Gastrocnemius medialis (tissue), 4 donors: ENCODE data around the gene PEMT. TPM values are rescaled to one million over a fixed set of nuclear protein-coding genes. Genes with fewer than 3 reads are reported as not detected.

Source experiments
- ATAC-seq, 2 donors: fragments of 150-250 bp; one replicate each; pipeline ENCODE4 v1.9.1; 2016
- DNase-seq, 2 donors: peaks; one replicate each; pipeline ENCODE4 v3.0.0-alpha.2; 2019
- H3K27ac ChIP-seq, 4 donors: fragments of 200-600 bp; sonication (generic); 1 replicate in 1 of 4; 2 replicates in 3 of 4; pipeline ENCODE4 v1.5.1; 2016 to 2018; ENCODE audit warnings: mild to moderate bottlenecking in 2 of 4, moderate library complexity in 1 of 4
- H3K27me3 ChIP-seq, 3 donors: fragments of 200-600 bp; sonication (generic) in 2 of 3; 1 replicate in 1 of 3; 2 replicates in 2 of 3; pipeline versions ENCODE4 v1.5.1 to v1.6.0; 2016 to 2019; ENCODE audit warnings: mild to moderate bottlenecking in 1 of 3, moderate library complexity in 1 of 3
- H3K36me3 ChIP-seq, 2 donors: fragments of 200-600 bp; sonication (generic) in 1 of 2; one replicate each; pipeline ENCODE4 v1.5.1; 2017 to 2018
- H3K4me1 ChIP-seq, 2 donors: fragments of 200-600 bp; sonication (generic) in 1 of 2; one replicate each; pipeline ENCODE4 v1.5.1; 2016 to 2017; ENCODE audit warnings: mild to moderate bottlenecking in 2 of 2
- H3K4me3 ChIP-seq, 4 donors: fragments of 200-600 bp; sonication (generic) in 3 of 4; 1 replicate in 1 of 4; 2 replicates in 3 of 4; pipeline ENCODE4 v1.5.1; 2016 to 2019; ENCODE audit warnings: mild to moderate bottlenecking in 2 of 4
- H3K9me3 ChIP-seq, 3 donors: fragments of 200-600 bp; sonication (generic) in 2 of 3; 1 replicate in 1 of 3; 2 replicates in 2 of 3; pipeline ENCODE4 v1.5.1; 2016 to 2019
- CTCF ChIP-seq, 5 experiments: fragments of 450-650 bp in 3 of 5; fragments of 200-600 bp in 2 of 5; sonication (generic) in 2 of 5; IDR thresholded peaks in 4 of 5; conservative IDR thresholded peaks in 1 of 5; 1 replicate in 4 of 5; 2 replicates in 1 of 5; pipeline ENCODE4 v1.5.1; 2016 to 2019; ENCODE audit warnings: antibody characterized with exemption in 5 of 5, mild to moderate bottlenecking in 3 of 5, moderate library complexity in 3 of 5
- POLR2A ChIP-seq, 2 donors: fragments of 450-650 bp; IDR thresholded peaks; one replicate each; pipeline ENCODE4 v1.6.1; 2017; ENCODE audit warnings: antibody characterized with exemption in 2 of 2, mild to moderate bottlenecking in 2 of 2, moderate library complexity in 2 of 2
- in situ Hi-C, 4 donors: fragments of 200-750 bp; cut with MboI; loops; one replicate each; pipeline versions ENCODE4 v1.15.0 to v1.8.0; 2017; ENCODE audit warnings: low sequenced_read_pairs in 4 of 4
- intact Hi-C: fragments of 100-400 bp; cut with DNase I; formaldehyde crosslinking; loops from one replicate; pipeline ENCODE4 v1.15.1; 2023; ENCODE audit warnings: low total_unique reads
- total RNA-seq, 4 donors: library from RNA; depleted of rRNA; stranded (reverse); fragments of >200 nt; gene quantifications; one replicate each; pipeline versions ENCODE4 v1.1.0 to v1.2.3, GENCODE V29; 2016

PEMT gene
- total RNA-seq, 4 donors from 2014 or later = 32.8 to 48.2 (median 34.2) TPM

- no peak for DNase-seq
- ATAC-seq = no peak
- H3K4me3 ChIP-seq = no peak overlapping the region
- in situ Hi-C loops = loop anchor here (5.0 to 10.0 kb wide), 3 partner anchors 68 to 145 kb away; no protein-coding TSS in a partner anchor
- H3K9me3 ChIP-seq = no peaks in the 10 kb centered on the region
- no peaks in the 10 kb centered on the region for H3K36me3 ChIP-seq
- intact Hi-C loops = loop anchor here (10.0 kb wide), 1 partner anchor 455 kb away; the partner anchor contains the start of gene MPRIP
- peaks cover 5 to 6% of the 10 kb centered on the region in 2 donors for H3K4me1 ChIP-seq
- no peak overlapping the region for H3K27ac ChIP-seq
- TF ChIP-seq CTCF (IDR thresholded peaks at IDR 0.05 in 4 of 5, conservative IDR thresholded peaks at IDR 0.05 in 1 of 5) (no peak), POLR2A (IDR thresholded peaks at IDR 0.05) (no peak)
- no peaks in the 10 kb centered on the region for H3K27me3 ChIP-seq
These were observed 91.9 kb downstream of the PEMT start for GRCh38 chr17:17499402-17500145.

- Histone ChIP-seq H3K9me3 (no peaks in the 10 kb centered on the region), H3K27ac (no peak overlapping the region), H3K36me3 (no peaks in the 10 kb centered on the region), H3K4me1 (peaks cover 5 to 7% of the 10 kb centered on the region in 2 donors), H3K4me3 (no peak overlapping the region), H3K27me3 (no peaks in the 10 kb centered on the region)
- in situ Hi-C loops = loop anchor here (5.0 to 10.0 kb wide), 2 partner anchors 74 to 144 kb away; no protein-coding TSS in a partner anchor
- DNase-seq (no peak), ATAC-seq (no peak)
- TF ChIP-seq POLR2A (IDR thresholded peaks at IDR 0.05) = no peak
- TF ChIP-seq CTCF (IDR thresholded peaks at IDR 0.05 in 4 of 5, conservative IDR thresholded peaks at IDR 0.05 in 1 of 5) = no peak
- intact Hi-C loops = loop anchor here (10.0 kb wide), 1 partner anchor 454 kb away; the partner anchor contains the start of gene MPRIP
These were observed 92.8 kb downstream of the PEMT start for GRCh38 chr17:17498606-17499301.

- in situ Hi-C loops (loop anchor here (5.0 to 10.0 kb wide), 2 partner anchors 74 to 143 kb away; no protein-coding TSS in a partner anchor), intact Hi-C loops (loop anchor here (1.0 to 10.0 kb wide), 3 partner anchors 28 to 453 kb away; partner anchors contain the start of gene MPRIP)
- no peaks in the 10 kb centered on the region for H3K9me3 ChIP-seq
- no peak overlapping the region for H3K27ac ChIP-seq
- H3K4me3 ChIP-seq = no peak overlapping the region
- no peaks in the 10 kb centered on the region for H3K36me3 ChIP-seq
- TF ChIP-seq CTCF (IDR thresholded peaks at IDR 0.05 in 4 of 5, conservative IDR thresholded peaks at IDR 0.05 in 1 of 5) (no peak), POLR2A (IDR thresholded peaks at IDR 0.05) (no peak)
- peaks cover 10 to 11% of the 10 kb centered on the region in 2 donors for H3K4me1 ChIP-seq
- DNase-seq = peak in 1 of 2 donors; percentile 10
- ATAC-seq = no peak
- no peaks in the 10 kb centered on the region for H3K27me3 ChIP-seq
These were observed 93.5 kb downstream of the PEMT start for GRCh38 chr17:17497845-17498520.

GRCh38 chr17:17497065-17497844 is 94.3 kb downstream of the PEMT start:
- DNase-seq = peak in 1 of 2 donors; percentile 14
- in situ Hi-C loops (loop anchor here (5.0 to 10.0 kb wide), 2 partner anchors 75 to 142 kb away; no protein-coding TSS in a partner anchor), intact Hi-C loops (loop anchor here (1.0 to 10.0 kb wide), 3 partner anchors 29 to 452 kb away; partner anchors contain the start of gene MPRIP)
- no peaks in the 10 kb centered on the region for H3K36me3 ChIP-seq
- peak overlapping the region; percentile 80 to 93 (median 90) for H3K4me3 ChIP-seq
- H3K27me3 ChIP-seq = no peaks in the 10 kb centered on the region
- no peak for ATAC-seq
- TF ChIP-seq POLR2A (IDR thresholded peaks at IDR 0.05) = no peak
- peak overlapping the region; percentile 82 to 97 (median 94) for H3K27ac ChIP-seq
- no peaks in the 10 kb centered on the region for H3K9me3 ChIP-seq
- peaks cover 10 to 19% of the 10 kb centered on the region in 2 donors for H3K4me1 ChIP-seq
